DMS153 (cell line): Measurements from ENCODE around the gene MUC4.
"Not testable (repeated sequence)": the region's sequence is repeated elsewhere in the genome, so short reads cannot be mapped to it uniquely, and the experiment has no call there.

ENCODE experiments used
- DNase-seq: peaks from one replicate; lab custom pipeline; 2025; lab: John Stamatoyannopoulos, UW

The MUC4 gene

GRCh38 chr3:195762611-195763010, 49.1 kb downstream of the MUC4 start:
- no peak for DNase-seq

GRCh38 chr3:195762249-195762585, 49.5 kb downstream of the MUC4 start:
- no peak for DNase-seq

- DNase-seq: no peak
Observed at GRCh38 chr3:195761567-195762248, 50.0 kb downstream of the MUC4 start.

- no peak for DNase-seq
Observed at GRCh38 chr3:195761123-195761566, 50.6 kb downstream of the MUC4 start.

- no peak for DNase-seq
Observed at GRCh38 chr3:195760345-195761122, 51.2 kb downstream of the MUC4 start.

- no peak for DNase-seq
Observed at GRCh38 chr3:195758721-195759353, 52.9 kb downstream of the MUC4 start.

GRCh38 chr3:195757827-195758226, 53.9 kb downstream of the MUC4 start:
- DNase-seq: no peak

GRCh38 chr3:195757438-195757770, 54.3 kb downstream of the MUC4 start:
- DNase-seq: no peak

- DNase-seq: no peak
Observed at GRCh38 chr3:195755791-195756676, 55.7 kb downstream of the MUC4 start.

GRCh38 chr3:195755391-195755790, 56.3 kb downstream of the MUC4 start:
- DNase-seq: no peak

- no peak for DNase-seq
Observed at GRCh38 chr3:195754906-195755305, 56.8 kb downstream of the MUC4 start.

- no peak for DNase-seq
Observed at GRCh38 chr3:195754141-195754540, 57.6 kb downstream of the MUC4 start.

GRCh38 chr3:195753581-195753980, 58.1 kb downstream of the MUC4 start:
- DNase-seq: no peak

- DNase-seq: no peak
Observed at GRCh38 chr3:195752546-195753331, 59.0 kb downstream of the MUC4 start.

GRCh38 chr3:195752066-195752465, 59.7 kb downstream of the MUC4 start:
- no peak for DNase-seq

GRCh38 chr3:195751560-195751959, 60.2 kb downstream of the MUC4 start:
- peak; percentile 95 for DNase-seq

GRCh38 chr3:195750797-195751520, 60.8 kb downstream of the MUC4 start:
- no peak for DNase-seq

- not testable (repeated sequence) for DNase-seq
Observed at GRCh38 chr3:195749101-195749500, 62.6 kb downstream of the MUC4 start.

- DNase-seq: no peak
Observed at GRCh38 chr3:195748661-195749060, 63.1 kb downstream of the MUC4 start.

- no peak for DNase-seq
Observed at GRCh38 chr3:195746751-195747150, 65.0 kb downstream of the MUC4 start.

- DNase-seq: no peak
Observed at GRCh38 chr3:195746346-195746745, 65.4 kb downstream of the MUC4 start.
